Measurements from ENCODE around the gene STARD9.

The STARD9 gene

GRCh38 chr15:42720071-42720470, 144.7 kb downstream of the STARD9 start:
- no peak for TF ChIP-seq CTCF (IDR thresholded peaks at IDR 0.05; ENCODE audit: low read depth, low read length)
- H3K4me3 ChIP-seq (ENCODE audit: low read depth, low read length) = no peak overlapping the region

GRCh38 chr15:42721016-42721415, 145.6 kb downstream of the STARD9 start:
- TF ChIP-seq CTCF (IDR thresholded peaks at IDR 0.05; ENCODE audit: low read depth, low read length) = no peak
- no peak overlapping the region for H3K4me3 ChIP-seq (ENCODE audit: low read depth, low read length)

- H3K4me3 ChIP-seq (ENCODE audit: low read depth, low read length) = no peak overlapping the region
- TF ChIP-seq CTCF (IDR thresholded peaks at IDR 0.05; ENCODE audit: low read depth, low read length) = no peak
Observed at GRCh38 chr15:42721916-42722315, 146.5 kb downstream of the STARD9 start.

- H3K4me3 ChIP-seq (ENCODE audit: low read depth, low read length) = no peak overlapping the region
- TF ChIP-seq CTCF (IDR thresholded peaks at IDR 0.05; ENCODE audit: low read depth, low read length) = no peak
Observed at GRCh38 chr15:42723068-42723467, 147.7 kb downstream of the STARD9 start.

- no peak for TF ChIP-seq CTCF (IDR thresholded peaks at IDR 0.05; ENCODE audit: low read depth, low read length)
- H3K4me3 ChIP-seq (ENCODE audit: low read depth, low read length) = no peak overlapping the region
Observed at GRCh38 chr15:42724276-42724675, 148.9 kb downstream of the STARD9 start.

GRCh38 chr15:42725331-42725903, 150.0 kb downstream of the STARD9 start:
- no peak overlapping the region for H3K4me3 ChIP-seq (ENCODE audit: low read depth, low read length)
- TF ChIP-seq CTCF (IDR thresholded peaks at IDR 0.05; ENCODE audit: low read depth, low read length) = no peak

GRCh38 chr15:42726114-42726513, 150.7 kb downstream of the STARD9 start:
- no peak for TF ChIP-seq CTCF (IDR thresholded peaks at IDR 0.05; ENCODE audit: low read depth, low read length)
- H3K4me3 ChIP-seq (ENCODE audit: low read depth, low read length) = no peak overlapping the region

All from WI38 (cell line).